ENCODE data around the gene COL27A1. TPM values are rescaled to one million over a fixed set of nuclear protein-coding genes. Genes with fewer than 3 reads are reported as not detected.
A peak's percentile ranks its signal among the peaks of the same experiment; 100 is the strongest.

The COL27A1 gene
- total RNA-seq, 1 experiment from 2014 or later = 37.0 TPM

DNA sequence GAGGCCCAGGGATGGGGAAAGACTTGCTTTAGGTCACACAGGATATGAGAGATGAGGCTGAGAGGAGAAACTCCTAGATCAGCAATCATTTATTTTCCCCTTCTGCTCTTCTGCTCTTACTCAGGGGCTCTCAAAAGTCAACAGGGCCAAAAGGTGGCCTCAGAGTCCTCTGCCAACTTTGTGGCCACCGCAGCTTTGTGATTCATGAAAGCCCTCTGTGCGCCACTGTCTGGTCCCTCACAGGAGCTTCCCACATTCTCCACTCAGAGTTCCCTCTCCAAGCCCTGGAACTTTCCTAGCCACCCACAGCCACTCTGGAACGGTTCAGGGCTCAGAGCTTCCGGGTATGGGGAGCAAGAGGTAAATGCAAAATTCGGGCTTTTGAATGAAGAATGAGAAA lies 82.4 kb downstream of the COL27A1 start:
- TF ChIP-seq EZH2 (IDR thresholded peaks at IDR 0.05; ENCODE audit: borderline replicate concordance, low read depth, low read length, poor library complexity, severe bottlenecking) = no peak
- TF ChIP-seq, protein P1, sequence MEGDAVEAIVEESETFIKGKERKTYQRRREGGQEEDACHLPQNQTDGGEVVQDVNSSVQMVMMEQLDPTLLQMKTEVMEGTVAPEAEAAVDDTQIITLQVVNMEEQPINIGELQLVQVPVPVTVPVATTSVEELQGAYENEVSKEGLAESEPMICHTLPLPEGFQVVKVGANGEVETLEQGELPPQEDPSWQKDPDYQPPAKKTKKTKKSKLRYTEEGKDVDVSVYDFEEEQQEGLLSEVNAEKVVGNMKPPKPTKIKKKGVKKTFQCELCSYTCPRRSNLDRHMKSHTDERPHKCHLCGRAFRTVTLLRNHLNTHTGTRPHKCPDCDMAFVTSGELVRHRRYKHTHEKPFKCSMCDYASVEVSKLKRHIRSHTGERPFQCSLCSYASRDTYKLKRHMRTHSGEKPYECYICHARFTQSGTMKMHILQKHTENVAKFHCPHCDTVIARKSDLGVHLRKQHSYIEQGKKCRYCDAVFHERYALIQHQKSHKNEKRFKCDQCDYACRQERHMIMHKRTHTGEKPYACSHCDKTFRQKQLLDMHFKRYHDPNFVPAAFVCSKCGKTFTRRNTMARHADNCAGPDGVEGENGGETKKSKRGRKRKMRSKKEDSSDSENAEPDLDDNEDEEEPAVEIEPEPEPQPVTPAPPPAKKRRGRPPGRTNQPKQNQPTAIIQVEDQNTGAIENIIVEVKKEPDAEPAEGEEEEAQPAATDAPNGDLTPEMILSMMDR (conservative IDR thresholded peaks at IDR 0.05; ENCODE audit: low read depth, low read length) = no peak
- Histone ChIP-seq H3K36me3 (ENCODE audit: insufficient read depth, low read length, poor library complexity, severe bottlenecking) (no peaks in the 10 kb centered on the region), H3K4me3 (ENCODE audit: low read depth, low read length, poor library complexity, severe bottlenecking) (no peak overlapping the region), H3K27ac (ENCODE audit: low read depth, low read length, poor library complexity, severe bottlenecking) (no peak overlapping the region), H3K27me3 (replicated peaks; ENCODE audit: insufficient read depth, low read depth, low read length, poor library complexity) (no peaks in the 10 kb centered on the region), H3K9me3 (ENCODE audit: low read depth, low read length, poor library complexity, severe bottlenecking) (no peaks in the 10 kb centered on the region), H3K4me1 (ENCODE audit: insufficient read depth, low read length, poor library complexity, severe bottlenecking) (no peaks in the 10 kb centered on the region)
- intact Hi-C loops (cut with micrococcal nuclease; ENCODE audit: unreplicated experiment) = no loop called here
- ChIA-PET POLR2A (ENCODE audit: low non-redundant PET) (no interaction called here), CTCF (interaction anchor here (0.6 kb wide), 1 partner anchor 604 kb away, joined by 3 read pairs; no protein-coding TSS in a partner anchor)
- no TSS peak for BruUV-seq (replicated peaks)
- DNase-seq (ENCODE audit: low spot score) = no peak

DNA sequence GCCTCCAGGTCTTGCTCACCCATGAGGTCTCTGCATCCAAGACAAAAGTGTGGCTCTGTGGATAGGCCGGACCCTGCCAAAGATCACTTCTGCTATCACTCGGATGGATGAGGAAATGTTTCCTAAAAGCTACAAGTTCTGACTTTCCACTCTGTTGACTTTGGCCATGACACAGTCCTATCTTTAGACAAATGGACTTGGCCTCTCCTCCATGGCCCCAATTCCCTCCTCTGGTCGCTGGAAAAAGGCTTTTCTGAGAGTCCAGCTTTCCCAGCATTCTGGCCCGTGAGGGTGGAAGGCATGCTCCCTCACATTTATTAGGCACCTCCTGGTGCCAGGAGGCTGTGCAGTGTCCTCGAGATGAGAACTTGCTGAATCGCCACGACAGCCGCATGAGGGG lies 83.1 kb downstream of the COL27A1 start:
- Histone ChIP-seq H3K27ac (ENCODE audit: low read depth, low read length, poor library complexity, severe bottlenecking) (no peak overlapping the region), H3K4me3 (ENCODE audit: low read depth, low read length, poor library complexity, severe bottlenecking) (no peak overlapping the region), H3K4me1 (ENCODE audit: insufficient read depth, low read length, poor library complexity, severe bottlenecking) (no peaks in the 10 kb centered on the region), H3K36me3 (ENCODE audit: insufficient read depth, low read length, poor library complexity, severe bottlenecking) (no peaks in the 10 kb centered on the region), H3K27me3 (replicated peaks; ENCODE audit: insufficient read depth, low read depth, low read length, poor library complexity) (no peaks in the 10 kb centered on the region), H3K9me3 (ENCODE audit: low read depth, low read length, poor library complexity, severe bottlenecking) (no peaks in the 10 kb centered on the region)
- BruUV-seq (replicated peaks) = no TSS peak
- no peak for DNase-seq (ENCODE audit: low spot score)
- intact Hi-C loops (cut with micrococcal nuclease; ENCODE audit: unreplicated experiment) = no loop called here
- ChIA-PET CTCF (interaction anchor here (0.6 kb wide), 1 partner anchor 604 kb away, joined by 3 read pairs; no protein-coding TSS in a partner anchor), POLR2A (ENCODE audit: low non-redundant PET) (no interaction called here)
- TF ChIP-seq, protein P1 (conservative IDR thresholded peaks at IDR 0.05; ENCODE audit: low read depth, low read length) = no peak
- no peak for TF ChIP-seq EZH2 (IDR thresholded peaks at IDR 0.05; ENCODE audit: borderline replicate concordance, low read depth, low read length, poor library complexity, severe bottlenecking)

DNA sequence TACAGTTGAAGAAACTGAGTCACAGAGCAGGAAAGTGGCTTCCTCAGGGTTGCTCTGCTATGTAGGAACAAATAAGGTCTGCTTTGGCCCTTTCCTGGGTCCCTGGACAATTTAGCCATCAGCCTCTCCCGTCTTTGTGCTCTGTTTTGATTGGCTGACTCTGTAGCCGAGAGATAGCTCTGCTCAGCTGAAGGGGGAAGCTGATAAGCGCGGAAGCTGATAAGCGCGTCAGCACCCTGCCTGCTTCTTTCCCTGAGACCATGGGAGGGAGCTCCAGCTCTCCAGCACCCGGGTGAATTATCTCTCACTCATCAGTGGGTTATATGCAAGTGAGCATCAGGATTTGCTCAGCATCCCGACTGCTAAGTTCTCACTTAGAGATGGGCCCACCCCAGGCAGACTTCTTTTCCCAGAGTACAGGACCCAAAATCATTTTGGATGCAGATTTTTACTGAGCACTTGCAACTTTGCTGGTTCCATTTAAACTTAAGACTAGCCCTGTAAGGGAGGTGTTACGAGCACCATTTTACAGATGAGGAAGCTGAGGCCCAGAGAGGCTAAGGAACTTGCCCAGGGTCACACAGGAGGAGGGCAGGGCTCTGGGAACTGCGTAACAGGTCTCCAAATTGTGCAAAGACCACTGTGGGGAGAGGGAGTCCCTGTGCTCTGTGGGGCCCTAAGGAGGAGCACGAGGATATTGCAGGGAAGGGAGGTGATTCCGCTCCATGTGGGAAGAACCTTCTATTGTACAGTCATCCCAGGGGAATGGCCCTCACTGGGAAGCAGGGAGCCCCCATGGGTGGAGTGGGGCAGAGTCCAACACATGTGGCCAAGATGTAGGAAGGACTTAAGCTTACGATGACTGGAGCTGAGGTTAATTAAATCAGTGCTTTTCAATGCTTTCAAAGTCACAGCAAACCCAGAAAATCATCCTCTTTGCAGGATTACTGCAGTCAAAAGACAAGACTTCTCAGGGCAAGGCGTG lies 83.8 kb downstream of the COL27A1 start:
- H3K27ac ChIP-seq (ENCODE audit: low read depth, low read length, poor library complexity, severe bottlenecking) = no peak overlapping the region
- no peaks in the 10 kb centered on the region for H3K36me3 ChIP-seq (ENCODE audit: insufficient read depth, low read length, poor library complexity, severe bottlenecking)
- POLR2A ChIA-PET (ENCODE audit: low non-redundant PET) = no interaction called here
- TF ChIP-seq, protein P1 (conservative IDR thresholded peaks at IDR 0.05; ENCODE audit: low read depth, low read length) = peak; percentile 45
- no peak for TF ChIP-seq EZH2 (IDR thresholded peaks at IDR 0.05; ENCODE audit: borderline replicate concordance, low read depth, low read length, poor library complexity, severe bottlenecking)
- no TSS peak for BruUV-seq (replicated peaks)
- no peaks in the 10 kb centered on the region for H3K27me3 ChIP-seq (replicated peaks; ENCODE audit: insufficient read depth, low read depth, low read length, poor library complexity)
- no peaks in the 10 kb centered on the region for H3K9me3 ChIP-seq (ENCODE audit: low read depth, low read length, poor library complexity, severe bottlenecking)
- intact Hi-C loops (cut with micrococcal nuclease; ENCODE audit: unreplicated experiment) = no loop called here
- peak; percentile 31 for DNase-seq (ENCODE audit: low spot score)
- H3K4me3 ChIP-seq (ENCODE audit: low read depth, low read length, poor library complexity, severe bottlenecking) = no peak overlapping the region
- no peaks in the 10 kb centered on the region for H3K4me1 ChIP-seq (ENCODE audit: insufficient read depth, low read length, poor library complexity, severe bottlenecking)
- CTCF ChIA-PET = no interaction called here

All from A673 (cell line).